SK-N-MC (cell line): ENCODE results near the gene TNPO1.

Experiments
- EZH2 ChIP-seq: fragments of 200-600 bp; sonication (generic); IDR thresholded peaks from one replicate; pipeline ENCODE4 v1.6.1; 2017; ENCODE audit warnings: antibody characterized with exemption
- FOXP2 ChIP-seq: optimal IDR thresholded peaks from 2 replicates; pipeline ENCODE3; 2011; ENCODE audit warnings: mild to moderate bottlenecking, moderate library complexity; ENCODE audit not compliant: insufficient read depth; ENCODE audit errors: extremely low read length, control extremely low read depth
- POLR2AphosphoS5 ChIP-seq: IDR thresholded peaks from 2 replicates; pipeline ENCODE4 v1.6.1; 2012; ENCODE audit warnings: mild to moderate bottlenecking, low read depth, low read length, borderline replicate concordance

GRCh38 chr5:72959257-72959656 is 142.8 kb downstream of the TNPO1 start:
- no peak for TF ChIP-seq POLR2AphosphoS5
- TF ChIP-seq EZH2 = no peak
- TF ChIP-seq FOXP2 = no peak
